NOMO-1 treated with DMSO at 0.1 percent for 48 hours (cell line): ENCODE results near the gene HBG1.

Source experiments
- DNase-seq: peaks from one replicate; lab custom pipeline; 2025; ENCODE audit not compliant: unreplicated experiment; lab: John Stamatoyannopoulos, UW

HBG1 gene

DNA sequence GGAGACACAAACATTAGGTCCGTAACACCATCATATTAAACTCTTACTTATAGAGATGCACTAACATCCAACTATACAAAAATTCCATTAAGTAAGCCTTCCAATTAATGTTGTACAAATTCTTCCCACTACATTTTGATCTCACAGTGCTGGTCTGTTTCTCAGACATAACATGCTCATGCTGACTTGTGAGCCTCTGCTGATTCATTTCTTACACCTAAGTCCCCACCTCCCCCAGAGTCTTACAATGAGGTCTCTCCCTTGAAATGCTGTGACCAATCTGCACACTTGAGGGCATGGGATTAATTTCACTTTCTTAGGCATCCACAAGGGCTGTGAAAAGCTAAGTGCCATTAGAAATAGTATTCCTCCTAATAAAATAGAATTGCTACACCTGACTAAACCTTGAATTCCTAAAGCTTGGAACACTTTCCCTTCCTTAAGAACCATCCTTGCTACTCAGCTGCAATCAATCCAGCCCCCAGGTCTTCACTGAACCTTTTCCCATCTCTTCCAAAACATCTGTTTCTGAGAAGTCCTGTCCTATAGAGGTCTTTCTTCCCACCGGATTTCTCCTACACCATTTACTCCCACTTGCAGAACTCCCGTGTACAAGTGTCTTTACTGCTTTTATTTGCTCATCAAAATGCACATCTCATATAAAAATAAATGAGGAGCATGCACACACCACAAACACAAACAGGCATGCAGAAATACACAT, 2.0 kb downstream of the HBG1 start:
- DNase-seq: no peak

DNA sequence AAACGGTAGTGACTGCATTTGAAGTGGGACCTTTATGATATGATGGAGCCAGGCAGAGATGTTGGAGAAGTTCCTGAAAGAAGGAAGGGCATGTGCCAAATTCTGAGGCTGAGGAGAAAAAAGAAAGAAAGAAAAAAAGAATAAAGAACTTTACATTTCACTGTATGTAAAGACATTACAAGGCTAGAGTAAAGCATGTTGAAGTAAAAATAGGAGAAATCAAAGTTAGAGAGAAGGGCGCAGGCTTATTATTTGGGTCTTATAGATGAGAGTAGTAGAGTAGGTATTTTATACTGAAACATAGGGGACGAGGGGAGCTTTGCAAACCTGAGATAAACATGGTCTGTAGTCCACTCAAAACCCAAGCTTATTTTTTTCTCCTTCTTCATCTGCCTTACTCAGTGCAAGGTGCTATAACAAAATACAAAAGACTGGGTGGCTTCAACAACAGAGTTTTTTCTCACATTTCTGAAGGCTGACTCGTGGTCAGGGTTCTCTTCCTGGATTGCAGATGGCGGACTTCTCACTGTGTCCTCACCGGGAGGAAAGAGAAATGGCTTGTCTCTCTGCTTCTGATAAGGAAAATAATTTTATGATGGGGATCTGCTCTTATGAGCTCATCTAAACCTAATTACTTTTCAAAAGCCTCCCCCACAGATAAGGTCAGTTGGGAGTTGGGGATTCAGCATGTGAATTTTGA, 2.7 kb downstream of the HBG1 start:
- DNase-seq: no peak

DNA sequence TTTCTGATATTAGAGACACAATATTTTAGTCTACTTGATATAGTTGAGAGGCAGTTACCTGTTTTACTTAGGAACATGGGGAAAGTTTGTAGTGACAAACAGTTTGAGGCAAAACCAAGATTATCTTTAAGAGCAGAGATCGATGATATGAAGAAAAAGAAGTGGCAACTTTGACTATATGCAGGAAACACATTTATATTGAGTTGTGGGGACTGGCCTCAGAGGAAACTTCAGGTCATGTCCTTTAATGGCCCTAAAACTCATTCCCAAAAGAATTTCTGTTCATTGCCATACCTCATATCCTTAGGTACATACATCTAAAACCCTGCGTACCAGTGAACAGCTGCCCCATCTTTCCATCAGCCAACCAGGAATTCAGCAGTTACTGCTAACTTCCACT, 4.5 kb downstream of the HBG1 start:
- DNase-seq: no peak

DNA sequence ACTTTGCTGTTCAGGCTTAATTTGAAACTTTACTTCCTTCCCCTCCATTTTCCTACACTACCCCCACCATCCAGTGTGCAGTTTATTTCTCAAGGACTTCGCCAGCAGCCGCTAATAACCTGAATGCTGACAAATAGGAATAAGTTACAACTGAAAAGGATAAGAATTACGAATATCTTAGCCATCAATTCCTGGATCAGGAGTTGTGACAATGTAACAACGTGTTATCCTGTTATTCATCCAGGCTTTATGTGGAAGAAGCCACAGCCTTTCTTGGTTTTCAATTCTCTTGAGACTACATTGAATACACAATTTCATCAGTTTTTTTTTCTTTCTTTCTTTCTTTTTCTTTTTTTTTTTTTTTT, 5.9 kb downstream of the HBG1 start:
- DNase-seq: no peak

DNA sequence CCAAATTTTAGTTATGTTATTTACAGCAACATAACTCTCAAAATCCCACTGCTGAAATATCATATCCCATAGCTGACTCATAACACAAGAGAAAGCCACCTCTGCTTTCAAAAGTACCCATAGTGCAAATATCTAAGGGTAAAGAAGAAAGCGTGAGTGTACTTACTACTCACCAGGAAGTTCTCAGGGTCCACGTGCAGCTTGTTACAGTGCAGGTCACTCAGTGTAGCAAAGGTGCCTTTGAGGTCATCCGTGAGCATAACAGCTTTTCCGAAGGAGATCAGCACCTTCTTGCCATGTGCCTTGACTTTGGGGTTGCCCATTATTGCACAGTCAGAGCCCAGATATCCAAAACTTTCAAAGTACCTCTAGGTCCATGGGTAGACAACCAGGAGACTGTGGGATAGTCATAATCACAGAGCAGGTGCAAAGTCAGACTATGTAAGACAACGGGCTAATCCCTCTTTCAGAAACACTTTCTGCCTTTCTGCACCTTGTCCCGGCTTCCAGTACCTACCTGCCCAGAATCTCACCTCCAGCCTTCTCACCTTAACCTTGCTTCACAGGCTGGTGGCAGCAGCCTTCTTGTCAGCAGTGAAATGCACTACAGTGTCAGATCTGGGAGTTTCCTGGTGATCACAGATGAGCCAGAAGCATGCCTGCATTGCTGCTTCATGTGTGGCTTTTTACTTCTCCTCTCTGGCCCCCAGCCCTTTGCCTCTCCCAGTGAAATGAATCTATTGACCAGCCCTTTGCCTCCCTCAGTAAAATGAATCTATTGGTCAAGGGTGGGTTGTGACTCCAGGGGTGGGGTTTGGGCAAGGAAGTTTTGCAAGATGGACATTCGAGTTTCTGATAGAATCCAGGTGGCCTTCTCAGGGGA, 6.5 kb downstream of the HBG1 start:
- no peak for DNase-seq

DNA sequence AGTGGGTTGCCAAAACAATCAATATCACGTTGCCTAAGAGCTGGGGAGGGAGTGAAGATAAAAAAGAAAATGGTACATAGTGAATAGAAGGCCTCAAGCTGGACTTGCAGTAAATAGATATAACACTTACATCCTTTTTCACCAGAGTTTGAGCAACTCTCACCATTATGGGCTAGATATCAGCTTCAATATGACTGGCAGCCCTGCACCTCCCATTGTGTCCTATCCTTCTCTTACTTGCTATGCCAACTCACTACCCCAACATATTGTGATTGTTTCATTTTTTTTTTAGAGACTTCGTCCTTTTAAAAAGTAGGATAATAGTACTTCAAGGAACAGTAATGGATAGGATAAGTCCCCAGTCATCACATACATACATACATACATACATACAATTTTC, 7.4 kb downstream of the HBG1 start:
- no peak for DNase-seq

DNA sequence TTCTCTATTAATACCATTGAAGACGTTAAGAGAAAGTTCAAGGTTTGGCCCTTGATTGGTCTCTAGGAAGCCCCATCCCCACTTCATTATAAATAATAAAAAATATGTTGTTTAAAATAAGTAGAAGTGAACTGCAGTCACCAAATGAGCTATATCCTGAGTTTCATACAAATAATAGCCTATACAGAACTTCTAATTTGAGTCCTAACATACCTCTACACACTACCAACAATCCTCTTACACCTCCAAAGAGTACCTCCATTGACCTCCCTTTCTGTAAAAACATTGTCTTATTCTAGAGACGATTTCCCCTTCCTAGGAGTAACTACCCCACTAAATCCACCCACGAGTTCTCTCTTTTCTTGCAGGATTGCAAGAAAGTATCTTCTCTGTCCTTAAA, 8.2 kb downstream of the HBG1 start:
- DNase-seq: no peak

DNA sequence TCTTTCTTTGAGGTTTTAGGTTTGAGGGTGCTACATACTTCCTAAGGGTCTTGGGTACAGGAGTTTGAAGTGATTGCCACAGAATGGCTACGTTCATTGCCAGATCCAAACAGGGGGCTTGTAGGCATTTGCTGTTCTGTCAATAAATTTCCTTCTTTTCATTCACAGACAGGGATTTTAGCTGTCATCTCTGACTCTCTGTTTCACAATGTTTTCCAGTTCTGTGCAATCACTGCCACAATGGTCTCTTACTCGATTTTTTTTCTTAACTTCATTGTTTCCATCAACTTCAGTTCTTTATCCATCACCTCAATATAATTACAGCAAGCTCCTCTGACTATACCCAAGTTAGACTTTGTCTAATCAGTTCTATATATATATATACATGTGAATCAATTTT, 9.2 kb downstream of the HBG1 start:
- DNase-seq: no peak

DNA sequence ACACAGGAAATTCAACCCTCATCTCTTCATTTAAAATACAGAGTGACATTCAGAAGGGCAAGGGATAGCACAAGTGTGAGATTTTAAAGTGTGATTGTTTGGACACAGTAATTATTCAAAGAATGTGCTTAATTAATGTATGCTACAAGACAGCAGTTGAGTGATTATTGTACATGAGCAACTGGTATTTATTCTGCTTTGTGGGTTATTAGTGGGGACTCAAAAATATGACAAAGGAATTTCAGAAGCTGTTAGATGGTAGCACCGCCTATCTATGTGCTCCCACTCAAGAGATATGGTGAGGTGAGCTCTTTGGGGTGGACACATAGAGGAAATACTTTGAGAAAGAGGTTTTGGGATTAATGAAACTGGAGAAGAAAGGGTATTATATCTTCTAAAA, 9.6 kb downstream of the HBG1 start:
- no peak for DNase-seq

DNA sequence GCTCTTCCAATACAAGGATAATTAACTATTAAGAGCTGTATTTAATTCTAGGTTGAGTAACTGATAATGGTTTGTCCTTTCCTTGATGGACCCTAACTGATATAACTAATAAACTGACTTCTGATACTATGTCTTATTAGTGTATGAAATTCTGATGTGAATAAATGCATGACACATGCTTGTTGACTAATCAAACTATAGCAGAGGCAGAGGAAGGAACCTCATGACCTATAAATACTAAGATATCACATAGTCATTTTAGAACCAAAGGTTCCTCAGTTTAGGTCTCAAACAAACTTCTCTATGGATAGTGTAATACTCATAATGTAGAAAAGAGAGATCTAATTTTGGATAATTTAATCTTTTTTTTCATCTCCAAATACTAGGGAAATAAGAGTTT, 10.6 kb downstream of the HBG1 start:
- DNase-seq: no peak

DNA sequence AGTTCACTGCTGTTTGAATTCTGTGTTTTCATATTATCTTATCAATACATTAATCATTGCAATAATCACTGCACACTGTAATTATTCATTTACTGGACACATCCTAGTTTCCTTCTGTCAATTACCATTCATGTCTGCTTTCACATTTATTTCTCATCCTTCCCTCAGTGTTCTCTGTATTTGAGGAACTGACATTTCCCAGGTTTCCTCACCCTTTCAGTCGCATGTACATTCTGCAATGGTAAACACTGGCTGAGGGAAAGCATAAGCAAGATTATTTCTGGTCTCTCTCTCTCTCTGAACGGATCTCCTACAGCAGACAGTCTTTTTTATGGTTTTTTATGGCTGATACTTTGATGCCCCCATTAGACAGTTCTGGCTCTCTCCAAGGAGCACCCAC, 11.2 kb downstream of the HBG1 start:
- DNase-seq: no peak

DNA sequence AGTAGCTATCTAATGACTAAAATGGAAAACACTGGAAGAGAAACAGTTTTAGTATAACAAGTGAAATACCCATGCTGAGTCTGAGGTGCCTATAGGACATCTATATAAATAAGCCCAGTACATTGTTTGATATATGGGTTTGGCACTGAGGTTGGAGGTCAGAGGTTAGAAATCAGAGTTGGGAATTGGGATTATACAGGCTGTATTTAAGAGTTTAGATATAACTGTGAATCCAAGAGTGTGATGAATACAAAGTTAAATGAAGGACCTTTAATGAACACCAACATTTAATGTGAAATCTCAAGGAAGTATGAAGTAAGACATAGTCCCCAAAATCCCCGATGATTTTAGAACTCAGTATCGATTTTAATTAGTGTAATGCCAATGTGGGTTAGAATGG, 12.2 kb downstream of the HBG1 start:
- DNase-seq: no peak

DNA sequence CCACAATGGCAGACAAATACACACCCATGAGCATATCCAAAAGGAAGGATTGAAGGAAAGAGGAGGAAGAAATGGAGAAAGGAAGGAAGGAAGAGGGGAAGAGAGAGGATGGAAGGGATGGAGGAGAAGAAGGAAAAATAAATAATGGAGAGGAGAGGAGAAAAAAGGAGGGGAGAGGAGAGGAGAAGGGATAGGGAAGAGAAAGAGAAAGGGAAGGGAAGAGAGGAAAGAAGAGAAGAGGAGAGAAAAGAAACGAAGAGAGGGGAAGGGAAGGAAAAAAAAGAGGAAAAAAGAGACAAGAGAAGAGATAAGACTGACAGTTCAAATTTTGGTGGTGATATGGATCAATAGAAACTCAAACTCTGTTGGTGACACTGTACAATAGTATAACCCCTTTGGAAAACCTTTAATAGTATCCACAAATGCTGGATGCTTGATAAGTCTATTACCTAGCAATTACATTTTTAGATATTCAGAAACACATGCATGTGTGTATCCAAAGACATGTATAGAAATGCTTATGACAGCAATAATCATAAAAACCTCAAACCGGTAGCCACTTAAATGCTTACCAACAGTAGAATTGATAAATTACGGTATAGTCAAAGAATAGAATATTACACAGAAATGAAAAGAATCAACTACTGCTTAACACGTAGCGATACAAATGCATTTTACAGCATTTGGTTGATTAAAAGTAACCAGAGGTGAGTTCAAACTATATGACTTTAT, 14.1 kb downstream of the HBG1 start:
- no peak for DNase-seq

DNA sequence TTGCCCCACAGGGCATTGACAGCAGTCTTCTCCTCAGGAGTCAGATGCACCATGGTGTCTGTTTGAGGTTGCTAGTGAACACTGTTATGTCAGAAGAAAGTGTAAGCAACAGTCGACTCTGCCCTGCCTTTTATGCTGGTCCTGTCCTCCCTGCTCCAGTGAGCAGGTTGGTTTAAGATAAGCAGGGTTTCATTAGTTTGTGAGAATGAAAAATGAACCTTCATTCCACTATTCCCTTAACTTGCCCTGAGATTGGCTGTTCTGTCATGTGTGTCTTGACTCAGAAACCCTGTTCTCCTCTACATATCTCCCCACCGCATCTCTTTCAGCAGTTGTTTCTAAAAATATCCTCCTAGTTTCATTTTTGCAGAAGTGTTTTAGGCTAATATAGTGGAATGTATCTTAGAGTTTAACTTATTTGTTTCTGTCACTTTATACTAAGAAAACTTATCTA, 15.2 kb downstream of the HBG1 start, which contains the start of gene HBD:
TSS of gene HBD (minus strand) at position 103 of the 454 bp plus-strand sequence. CDS start at position 53, 50 bp downstream.
- DNase-seq: no peak

DNA sequence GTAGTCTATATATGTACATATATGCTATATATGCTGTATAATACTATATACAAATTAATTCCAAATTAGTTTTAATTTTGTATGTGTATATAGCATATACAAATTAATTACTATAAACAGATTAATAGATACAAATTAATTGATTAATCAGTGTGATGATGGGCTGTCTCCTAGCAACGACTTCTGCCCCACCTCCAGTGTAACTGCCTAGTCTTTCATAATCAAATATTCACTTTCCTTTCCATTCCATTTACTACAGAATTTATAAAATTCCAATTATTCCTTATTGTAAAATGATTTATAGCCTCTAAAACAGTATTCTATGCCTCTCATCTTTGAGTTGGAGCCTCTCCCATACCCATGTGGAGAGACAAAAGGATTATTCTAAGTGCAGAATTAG, 16.4 kb downstream of the HBG1 start:
- no peak for DNase-seq

DNA sequence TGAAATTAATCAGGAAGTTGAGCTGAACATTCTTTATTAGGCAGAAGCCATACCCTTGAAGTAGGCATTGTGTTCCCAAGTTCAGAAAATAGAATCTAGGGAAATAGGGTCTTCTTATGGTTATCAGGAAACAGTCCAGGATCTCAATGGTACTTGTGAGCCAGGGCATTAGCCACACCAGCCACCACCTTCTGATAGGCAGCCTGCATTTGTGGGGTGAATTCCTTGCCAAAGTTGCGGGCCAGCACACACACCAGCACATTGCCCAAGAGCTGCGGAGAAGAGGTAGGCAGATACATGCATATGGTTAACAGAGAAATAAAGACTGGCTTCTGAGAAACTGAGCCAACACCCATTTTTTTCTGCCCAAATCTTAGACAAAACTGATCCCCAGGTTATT, 16.8 kb downstream of the HBG1 start:
- no peak for DNase-seq

DNA sequence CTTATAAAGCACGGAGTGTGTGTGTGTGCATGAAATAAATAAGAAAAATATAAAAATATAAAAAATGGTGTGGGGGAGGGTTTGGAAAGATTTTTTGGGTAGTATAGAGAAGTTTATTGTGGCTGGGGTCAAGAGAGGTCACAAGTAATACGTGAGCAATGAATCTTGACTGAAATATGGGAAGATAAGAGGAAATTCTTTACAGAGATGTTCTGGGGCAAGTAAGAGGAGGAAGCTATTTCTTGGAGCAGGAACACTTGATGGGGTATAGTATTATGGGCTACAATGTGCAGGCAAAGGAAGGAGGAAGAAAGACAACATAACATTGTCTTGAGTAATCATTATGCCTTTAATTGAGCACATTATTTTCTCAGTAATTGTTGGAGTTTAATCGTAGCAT, 17.5 kb downstream of the HBG1 start:
- no peak for DNase-seq

DNA sequence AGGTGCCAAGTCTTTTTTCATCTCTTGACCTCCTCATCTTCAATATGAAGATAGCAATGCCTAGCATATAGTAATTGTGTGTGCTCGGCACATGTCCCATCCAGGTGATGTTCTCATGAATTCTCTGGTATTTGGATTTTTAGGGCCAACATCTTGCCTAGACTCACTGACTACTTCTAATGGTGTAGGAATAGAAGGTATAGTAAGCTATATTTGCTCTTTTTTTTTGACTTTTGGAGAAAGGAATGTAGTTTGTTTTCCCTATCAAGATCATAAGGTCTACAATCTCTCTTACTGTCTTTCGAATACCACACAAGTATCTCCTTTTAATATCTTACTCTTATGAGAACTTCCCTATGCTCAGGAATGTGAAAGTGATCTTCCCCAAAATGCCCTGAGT, 18.5 kb downstream of the HBG1 start:
- no peak for DNase-seq

DNA sequence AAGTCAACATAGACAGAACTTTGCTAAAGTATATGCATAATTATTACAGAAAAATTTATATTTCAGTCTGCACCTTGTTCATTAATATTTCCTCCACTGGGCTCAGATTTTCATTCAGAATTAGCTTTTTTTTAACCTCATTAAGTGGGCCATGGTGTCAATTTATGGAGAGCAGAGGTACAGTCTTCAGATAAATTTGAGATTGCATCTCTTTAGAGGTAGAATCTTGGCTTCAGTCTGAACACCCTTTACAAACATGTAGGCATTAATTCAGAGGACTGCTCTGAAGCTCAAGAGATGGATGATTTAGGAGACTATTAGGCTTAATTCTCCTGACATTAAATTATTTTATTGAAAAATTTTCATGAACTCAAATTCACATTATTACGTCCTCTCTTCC, 19.4 kb downstream of the HBG1 start:
- no peak for DNase-seq

DNA sequence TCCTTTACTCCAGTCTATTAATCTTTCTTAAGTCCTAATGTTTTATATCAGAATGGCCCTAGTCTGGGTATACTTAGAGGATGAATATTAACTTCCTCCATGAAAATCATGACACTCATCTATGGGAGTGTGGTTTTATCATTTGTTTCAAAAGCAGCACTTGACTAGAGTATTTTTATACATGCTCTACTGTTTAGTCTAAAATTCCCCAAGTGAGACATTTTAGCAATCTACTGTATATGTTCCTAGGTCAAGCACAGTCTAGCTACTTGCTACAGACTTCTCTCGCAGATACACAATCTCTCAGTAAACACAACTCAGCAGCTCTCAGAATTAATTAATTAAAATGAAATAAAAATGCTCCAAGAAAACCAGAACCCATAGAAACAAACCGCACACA, 19.9 kb downstream of the HBG1 start:
- DNase-seq: no peak

DNA sequence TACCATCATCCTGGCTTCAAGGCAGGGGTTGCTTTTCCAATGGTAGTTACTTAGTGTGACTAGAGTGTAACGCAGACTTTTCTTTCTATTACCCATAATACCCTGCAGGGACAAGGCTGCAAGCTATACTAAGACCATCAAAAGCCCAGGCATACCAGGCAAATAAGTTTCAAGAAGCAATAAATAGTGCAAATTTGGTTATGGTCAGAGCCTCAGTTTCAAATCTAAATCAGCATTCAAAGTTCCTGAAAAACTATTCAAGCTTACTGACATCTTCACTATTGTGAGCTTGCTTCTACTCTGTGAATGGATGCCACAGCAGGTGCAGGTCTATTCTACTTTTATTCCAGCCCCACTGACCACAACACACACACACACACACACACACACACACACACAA, 20.3 kb downstream of the HBG1 start:
- no peak for DNase-seq
